Measurements from ENCODE around the gene MEIOC. TPM values are rescaled to one million over a fixed set of nuclear protein-coding genes. Genes with fewer than 3 reads are reported as not detected.

Gene MEIOC
- total RNA-seq, 1 experiment from 2014 or later = not detected

GRCh38 chr17:44653954-44654353, 2.3 kb upstream of the MEIOC start:
- Histone ChIP-seq H3K79me2 (ENCODE audit: low read depth) (no peaks in the 10 kb centered on the region), H3K36me3 (ENCODE audit: low read depth) (no peaks in the 10 kb centered on the region), H3F3A (ENCODE audit: insufficient read depth, low read depth) (peaks cover 4% of the 10 kb centered on the region; the same call in 1 of the 2 replicates), H4K20me1 (ENCODE audit: insufficient read depth) (no peaks in the 10 kb centered on the region), H3K4me1 (replicated peaks; ENCODE audit: insufficient read depth) (no peaks in the 10 kb centered on the region), H2AFZ (no peak overlapping the region), H3K27ac (no peak overlapping the region), H3K27me3 (ENCODE audit: insufficient read depth, low read depth) (no peaks in the 10 kb centered on the region), H3K4me2 (no peak overlapping the region), H3K4me3 (no peak overlapping the region), H3K9me3 (ENCODE audit: insufficient read depth, low read depth) (no peaks in the 10 kb centered on the region), H3K9me2 (ENCODE audit: insufficient read depth) (no peaks in the 10 kb centered on the region)
- CTCF ChIA-PET = no interaction called here
- no TSS peak for BruUV-seq (replicated peaks)
- intact Hi-C loops (cut with micrococcal nuclease; ENCODE audit: unreplicated experiment) = no loop called here
- TF ChIP-seq EZH2 (IDR thresholded peaks at IDR 0.05; ENCODE audit: low read depth) (no peak), CTCF (conservative IDR thresholded peaks at IDR 0.05) (no peak)
- POLR2A ChIA-PET (ENCODE audit: unreplicated experiment) = interaction anchor here (0.6 kb wide), 1 partner anchor 1285 kb away, joined by 3 read pairs; no protein-coding TSS in a partner anchor
- DNase-seq = no peak

GRCh38 chr17:44661835-44662234, 5.6 kb downstream of the MEIOC start:
- no peak overlapping the region for H3K27ac ChIP-seq
- no peak overlapping the region for H3K4me3 ChIP-seq
- no peaks in the 10 kb centered on the region for H3K27me3 ChIP-seq (ENCODE audit: insufficient read depth, low read depth)
- no peak for TF ChIP-seq CTCF (conservative IDR thresholded peaks at IDR 0.05)
- H3K36me3 ChIP-seq (ENCODE audit: low read depth) = no peaks in the 10 kb centered on the region
- intact Hi-C loops (cut with micrococcal nuclease; ENCODE audit: unreplicated experiment) = no loop called here
- no peaks in the 10 kb centered on the region for H3K4me1 ChIP-seq (replicated peaks; ENCODE audit: insufficient read depth)
- ChIA-PET CTCF (no interaction called here), POLR2A (ENCODE audit: unreplicated experiment) (no interaction called here)
- H3K9me2 ChIP-seq (ENCODE audit: insufficient read depth) = no peaks in the 10 kb centered on the region
- no TSS peak for BruUV-seq (replicated peaks)
- no peaks in the 10 kb centered on the region for H4K20me1 ChIP-seq (ENCODE audit: insufficient read depth)
- no peak for DNase-seq
- H2AFZ ChIP-seq = no peak overlapping the region
- no peaks in the 10 kb centered on the region; the same call in 1 of the 2 replicates for H3F3A ChIP-seq (ENCODE audit: insufficient read depth, low read depth)
- no peaks in the 10 kb centered on the region for H3K79me2 ChIP-seq (ENCODE audit: low read depth)
- H3K4me2 ChIP-seq = no peak overlapping the region
- no peaks in the 10 kb centered on the region for H3K9me3 ChIP-seq (ENCODE audit: insufficient read depth, low read depth)

GRCh38 chr17:44663095-44663494, 6.8 kb downstream of the MEIOC start:
- DNase-seq = no peak
- intact Hi-C loops (cut with micrococcal nuclease; ENCODE audit: unreplicated experiment) = no loop called here
- CTCF ChIA-PET = no interaction called here
- H3K4me1 ChIP-seq (replicated peaks; ENCODE audit: insufficient read depth) = no peaks in the 10 kb centered on the region
- TF ChIP-seq EZH2 (IDR thresholded peaks at IDR 0.05; ENCODE audit: low read depth) (no peak), CTCF (conservative IDR thresholded peaks at IDR 0.05) (no peak)
- no peak overlapping the region for H3K27ac ChIP-seq
- POLR2A ChIA-PET (ENCODE audit: unreplicated experiment) = no interaction called here
- no peak overlapping the region for H3K4me2 ChIP-seq
- H3K9me2 ChIP-seq (ENCODE audit: insufficient read depth) = no peaks in the 10 kb centered on the region
- H3K9me3 ChIP-seq (ENCODE audit: insufficient read depth, low read depth) = no peaks in the 10 kb centered on the region
- no peaks in the 10 kb centered on the region for H4K20me1 ChIP-seq (ENCODE audit: insufficient read depth)
- no peaks in the 10 kb centered on the region for H3K79me2 ChIP-seq (ENCODE audit: low read depth)
- no TSS peak for BruUV-seq (replicated peaks)
- H3F3A ChIP-seq (ENCODE audit: insufficient read depth, low read depth) = no peaks in the 10 kb centered on the region; the same call in 1 of the 2 replicates
- H3K36me3 ChIP-seq (ENCODE audit: low read depth) = no peaks in the 10 kb centered on the region
- H3K27me3 ChIP-seq (ENCODE audit: insufficient read depth, low read depth) = no peaks in the 10 kb centered on the region
- no peak overlapping the region for H3K4me3 ChIP-seq
- no peak overlapping the region for H2AFZ ChIP-seq

Data from PC-9 (cell line).